ENCODE data around the gene SMARCD3.
A peak's percentile ranks its signal among the peaks of the same experiment; 100 is the strongest.

The SMARCD3 gene

GRCh38 chr7:151246851-151247580, 1.5 kb downstream of the SMARCD3 start:
- DNase-seq = no peak

- DNase-seq = no peak
Observed at GRCh38 chr7:151246102-151246850, 2.2 kb downstream of the SMARCD3 start.

- peak; percentile 49 for DNase-seq
Observed at GRCh38 chr7:151245360-151246101, 3.0 kb downstream of the SMARCD3 start.

GRCh38 chr7:151244841-151245346, 3.6 kb downstream of the SMARCD3 start:
- DNase-seq = peak; percentile 49

GRCh38 chr7:151244196-151244840, 4.2 kb downstream of the SMARCD3 start:
- DNase-seq = peak; percentile 27

GRCh38 chr7:151243408-151244195, 4.9 kb downstream of the SMARCD3 start:
- DNase-seq = peak; percentile 77

GRCh38 chr7:151243045-151243349, 5.5 kb downstream of the SMARCD3 start:
- no peak for DNase-seq

GRCh38 chr7:151242159-151243044, 6.1 kb downstream of the SMARCD3 start:
- DNase-seq = no peak

GRCh38 chr7:151241755-151242096, 6.8 kb downstream of the SMARCD3 start:
- no peak for DNase-seq

- no peak for DNase-seq
Observed at GRCh38 chr7:151240942-151241754, 7.3 kb downstream of the SMARCD3 start.

- no peak for DNase-seq
Observed at GRCh38 chr7:151240536-151240935, 8.0 kb downstream of the SMARCD3 start.

- DNase-seq = no peak
Observed at GRCh38 chr7:151239837-151240459, 8.5 kb downstream of the SMARCD3 start.

- no peak for DNase-seq
Observed at GRCh38 chr7:151238924-151239836, 9.3 kb downstream of the SMARCD3 start.

- no peak for DNase-seq
Observed at GRCh38 chr7:151238190-151238810, 10.2 kb downstream of the SMARCD3 start.

GRCh38 chr7:151237244-151238189, 11.0 kb downstream of the SMARCD3 start:
- no peak for DNase-seq

GRCh38 chr7:151236406-151236805, 12.1 kb downstream of the SMARCD3 start:
- no peak for DNase-seq
